HPDE6-E6E7 (cell line): ENCODE data around the gene PDE4D.
"Not testable (repeated sequence)": the region's sequence is repeated elsewhere in the genome, so short reads cannot be mapped to it uniquely, and the experiment has no call there.

Source experiments
- DNase-seq: peaks from one replicate; pipeline ENCODE4 v3.0.0; 2011; ENCODE audit warnings: missing footprints; ENCODE audit errors: extremely low spot score

The PDE4D gene

DNA sequence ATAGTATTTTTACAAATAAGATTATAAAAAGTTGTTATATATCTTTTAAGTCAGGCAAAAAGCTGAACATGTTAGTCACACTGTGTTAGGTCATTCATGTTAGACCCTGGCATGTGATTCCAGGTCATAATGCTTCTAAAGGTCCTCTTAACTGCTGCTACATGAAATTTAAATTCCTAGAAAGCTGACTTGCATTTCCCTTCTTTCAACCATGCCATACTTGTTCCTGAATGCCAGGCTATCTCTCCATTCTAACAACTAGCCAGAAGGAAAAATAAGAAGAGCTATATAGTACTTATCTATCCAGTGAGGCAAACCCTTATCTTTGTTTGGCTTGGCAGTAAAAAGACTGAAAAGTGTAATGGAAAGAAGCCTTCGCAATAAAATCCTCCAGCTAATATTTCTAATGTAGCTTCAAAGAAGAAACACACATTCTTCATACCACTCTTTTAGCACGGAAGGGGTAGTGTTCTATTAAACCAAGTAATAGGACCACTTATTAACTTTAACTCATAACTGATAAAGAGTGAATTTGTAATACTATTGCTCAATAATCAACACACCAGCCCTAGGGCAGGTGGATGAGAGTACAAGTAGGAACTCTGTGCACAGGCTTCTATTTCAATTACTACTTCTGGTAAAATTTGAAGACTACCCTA, 310.2 kb downstream of the PDE4D start:
- DNase-seq = no peak

DNA sequence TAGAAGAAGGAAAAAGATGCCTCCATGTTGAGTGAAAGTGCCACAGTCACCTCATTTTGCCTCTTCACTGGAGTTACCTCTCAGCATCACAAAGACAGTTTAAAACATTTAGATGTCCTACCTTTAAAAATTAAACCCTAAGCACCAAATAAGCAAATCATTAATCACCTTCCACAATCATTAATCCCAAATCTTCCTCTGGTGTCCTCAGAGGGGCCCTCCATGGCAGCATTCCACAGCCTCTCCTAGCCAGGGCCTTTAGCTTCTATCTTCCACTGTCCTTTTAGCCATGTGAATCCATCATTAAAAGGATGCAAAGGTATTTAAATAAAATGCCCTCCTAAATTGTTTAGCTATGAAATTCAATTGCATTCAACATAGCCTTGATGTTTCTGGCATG, 310.8 kb downstream of the PDE4D start:
- DNase-seq = no peak

DNA sequence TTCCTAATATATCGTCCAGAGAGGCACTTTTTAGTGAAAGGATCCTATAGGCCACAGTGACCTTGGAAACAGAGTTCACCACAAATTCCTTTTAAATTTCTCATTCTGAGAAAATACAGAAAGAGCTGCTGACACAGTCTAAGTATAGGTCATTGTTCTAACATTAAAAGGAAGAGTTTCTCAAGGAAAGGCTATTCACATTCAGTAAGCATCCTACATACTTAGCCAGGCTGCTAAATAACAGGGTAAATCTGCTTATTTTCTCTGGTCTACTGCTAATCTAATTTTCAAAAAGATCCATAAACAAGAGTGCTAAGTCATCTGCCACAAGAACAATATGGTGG, 313.7 kb downstream of the PDE4D start:
- no peak for DNase-seq

GRCh38 chr5:59579101-59579823, 314.3 kb downstream of the PDE4D start:
- no peak for DNase-seq

DNA sequence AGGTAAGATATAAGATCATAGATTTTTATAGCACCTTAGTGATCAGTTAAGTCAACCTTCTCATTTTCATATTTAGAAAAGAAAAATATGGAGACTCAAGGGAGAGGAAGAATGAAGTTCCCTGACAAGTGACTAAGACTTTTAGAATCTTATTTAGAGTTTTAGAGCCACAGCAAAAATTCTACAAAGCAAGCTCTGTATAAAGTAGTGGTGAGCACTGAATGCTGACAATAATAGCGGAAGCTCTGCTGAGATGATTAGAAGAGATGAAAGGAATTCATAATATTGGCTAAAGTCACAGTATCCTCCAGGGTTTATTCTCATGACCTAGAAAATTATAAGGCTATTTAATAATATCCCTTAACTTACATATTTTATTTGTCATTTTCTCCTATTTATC, 316.0 kb downstream of the PDE4D start:
- DNase-seq = no peak

- DNase-seq = no peak
Observed at GRCh38 chr5:59575648-59576445, 317.7 kb downstream of the PDE4D start.

DNA sequence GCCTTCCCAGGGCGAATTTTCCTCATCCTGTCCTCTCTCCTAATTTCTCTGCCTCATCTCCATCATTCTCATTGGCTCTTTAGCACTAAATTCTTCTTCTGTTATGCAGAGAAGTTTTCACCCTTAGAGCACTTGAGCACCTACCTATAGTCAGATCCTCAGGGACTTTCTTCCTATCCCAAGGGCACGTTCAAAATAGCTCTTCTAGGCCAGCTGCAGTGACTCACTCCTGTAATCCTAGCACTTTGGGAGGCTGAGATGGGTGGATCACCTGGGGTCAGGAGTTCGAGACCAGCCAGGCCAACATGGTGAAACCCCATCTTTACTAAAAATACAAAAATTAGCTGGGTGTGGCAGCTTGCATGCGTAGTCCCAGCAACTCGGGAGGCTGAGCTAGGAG, 320.0 kb downstream of the PDE4D start:
- DNase-seq = not testable (repeated sequence)

GRCh38 chr5:59571067-59571466, 322.5 kb downstream of the PDE4D start:
- DNase-seq = no peak

DNA sequence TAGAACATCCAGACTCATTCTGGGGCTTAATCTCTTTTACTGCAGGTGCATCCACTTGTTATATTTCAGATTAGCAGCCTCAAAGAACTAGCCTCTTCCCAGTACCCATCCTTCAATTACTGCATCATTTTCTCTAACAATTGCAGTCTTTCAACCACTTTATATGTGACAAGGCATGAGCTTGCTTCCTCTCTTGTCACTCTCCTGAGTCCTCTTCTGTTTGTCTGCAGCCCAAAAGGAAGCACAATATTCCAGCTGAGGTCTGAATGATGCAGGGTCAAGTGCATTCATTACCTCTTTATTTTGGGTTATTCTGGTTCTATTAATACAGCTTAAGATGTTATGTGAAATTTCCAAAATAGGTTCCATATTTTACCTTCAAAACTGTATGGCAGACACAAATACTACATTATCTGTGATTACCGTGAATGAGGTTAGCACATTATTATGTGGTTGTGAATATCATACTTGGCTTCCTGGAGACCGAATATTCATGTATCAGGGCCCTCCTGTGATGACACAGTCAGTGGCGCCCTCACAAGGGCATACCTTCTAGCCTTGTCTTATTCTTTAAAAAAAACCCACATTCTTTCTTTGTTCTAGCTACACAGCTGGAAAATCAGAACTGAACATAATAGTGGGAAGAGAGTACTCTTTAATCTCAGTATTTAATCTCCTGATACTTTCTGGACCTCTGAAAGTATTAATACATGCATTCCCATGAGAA, 323.8 kb downstream of the PDE4D start:
- DNase-seq = no peak

DNA sequence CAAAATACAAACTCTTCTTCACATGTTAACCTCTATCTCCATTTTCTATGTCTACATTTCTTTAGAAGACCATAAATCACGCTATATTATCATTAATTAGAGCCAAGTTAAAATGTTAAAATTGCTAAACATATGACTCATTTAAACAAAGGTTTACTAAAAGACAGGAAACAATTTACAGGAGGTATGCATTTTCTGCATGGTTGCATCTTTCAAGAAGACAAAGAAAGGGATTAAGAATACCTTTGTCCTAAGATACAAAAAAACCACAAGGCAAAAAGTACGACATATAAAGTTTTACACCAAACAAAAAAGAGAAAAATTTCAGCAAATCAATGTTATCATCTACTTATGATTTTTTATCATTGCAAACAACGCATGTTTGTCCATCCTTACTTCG, 324.4 kb downstream of the PDE4D start:
- DNase-seq = no peak

- DNase-seq = no peak
Observed at GRCh38 chr5:59568161-59568560, 325.4 kb downstream of the PDE4D start.

- DNase-seq = no peak
Observed at GRCh38 chr5:59565551-59565950, 328.0 kb downstream of the PDE4D start.

DNA sequence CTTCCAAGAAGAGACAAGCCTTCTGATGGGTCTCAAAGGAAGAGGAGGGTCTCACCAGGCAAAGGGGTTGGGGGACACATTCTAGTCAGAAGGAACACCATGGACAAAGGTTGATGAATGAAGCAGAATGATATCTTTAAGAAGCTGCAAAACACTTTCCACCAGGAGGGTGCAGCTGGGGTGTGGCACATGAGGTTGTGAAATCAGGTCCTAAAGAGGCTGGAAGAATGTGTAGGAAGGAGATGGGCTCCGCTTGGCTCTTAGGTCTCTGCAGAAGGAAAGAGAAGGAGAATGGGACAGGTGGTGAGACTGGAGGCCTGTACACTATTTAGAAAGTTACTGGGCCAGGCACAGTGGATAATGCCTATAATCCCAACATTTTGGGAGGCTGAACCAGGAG, 328.6 kb downstream of the PDE4D start:
- DNase-seq = no peak

DNA sequence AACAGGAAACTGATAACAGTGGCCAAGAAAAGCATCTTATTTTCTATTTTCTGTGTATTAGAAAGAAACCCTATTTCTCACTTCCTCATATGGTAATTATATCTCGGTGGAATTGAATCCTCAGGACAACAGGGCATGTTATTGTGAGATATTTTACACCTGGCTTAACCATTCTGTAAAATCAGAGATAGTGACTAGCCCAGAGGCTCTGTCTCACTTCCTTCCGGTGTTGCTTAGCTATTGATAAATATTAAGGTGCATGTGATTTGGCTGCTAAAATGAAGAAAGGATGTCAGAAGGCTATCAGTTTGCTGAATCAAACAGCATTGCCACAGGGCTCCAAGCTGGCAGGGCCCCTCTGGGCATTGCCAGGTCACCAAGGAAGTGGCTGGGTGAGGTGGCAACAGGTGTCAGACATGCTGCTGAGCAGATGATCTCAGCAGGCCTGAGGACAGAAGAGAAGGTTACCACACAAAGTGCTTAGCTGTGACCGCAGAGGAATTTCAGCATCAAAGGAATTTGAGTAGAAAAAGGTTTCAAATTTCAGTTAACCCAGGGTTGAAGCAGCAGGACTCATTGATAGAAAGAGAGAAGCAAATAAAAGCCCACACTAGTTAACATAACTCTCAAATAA, 330.7 kb downstream of the PDE4D start:
- DNase-seq = peak; percentile 13

DNA sequence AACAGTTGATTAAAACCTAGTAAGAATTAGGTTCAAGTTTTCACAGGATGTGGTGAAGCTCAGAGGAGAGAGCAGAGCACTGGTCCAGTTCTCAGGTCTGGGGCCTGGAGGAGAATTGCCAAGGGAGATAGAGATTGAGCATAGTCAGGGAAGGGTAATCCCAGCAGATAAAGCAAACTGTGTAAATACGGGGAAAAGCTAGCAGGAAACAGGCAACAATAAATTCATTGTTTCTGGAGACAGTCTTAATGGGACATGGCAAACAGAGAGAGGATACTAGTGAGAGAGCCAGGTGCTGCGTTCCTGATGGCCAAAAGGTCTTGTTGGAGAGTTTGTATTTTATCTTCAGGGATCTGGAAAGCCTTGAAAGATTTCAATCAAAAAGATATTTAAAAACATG, 333.0 kb downstream of the PDE4D start:
- no peak for DNase-seq

DNA sequence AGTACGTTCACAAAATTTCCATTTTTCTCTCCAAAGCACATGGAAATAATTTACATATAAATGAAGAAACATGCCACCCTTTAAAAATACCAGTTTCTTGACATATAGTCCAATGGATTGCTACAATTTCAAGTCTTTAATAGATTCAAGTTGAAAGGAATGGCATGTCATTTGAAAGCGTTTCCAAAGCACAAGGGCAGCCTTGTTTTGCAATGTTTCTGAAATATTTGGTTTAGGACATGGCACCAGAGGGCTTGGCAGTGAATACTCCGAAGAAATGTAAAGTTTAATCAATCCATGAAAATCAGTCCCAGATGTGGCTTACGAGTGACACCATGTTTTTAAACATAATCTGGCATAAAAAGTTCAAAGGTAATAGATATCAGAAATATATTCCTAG, 333.7 kb downstream of the PDE4D start:
- no peak for DNase-seq

- no peak for DNase-seq
Observed at GRCh38 chr5:59559323-59559722, 334.2 kb downstream of the PDE4D start.

DNA sequence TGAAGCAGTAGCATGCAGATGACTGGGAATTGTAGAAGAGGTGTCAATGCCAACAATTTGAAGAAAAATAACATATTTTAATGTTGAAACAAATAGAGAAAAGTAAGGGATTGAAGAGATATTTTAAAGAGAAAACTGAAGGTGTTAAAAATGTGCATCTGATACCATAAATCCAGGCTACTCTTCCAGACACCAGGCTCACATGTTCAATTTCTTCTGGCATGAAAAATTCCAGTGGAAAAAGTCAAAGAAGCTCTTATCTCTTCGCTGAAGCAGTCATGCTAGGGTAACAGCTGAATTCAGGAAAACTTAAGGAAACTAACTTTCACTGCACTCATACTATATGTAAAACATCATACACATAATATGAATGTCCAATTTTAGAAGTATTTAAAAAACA, 335.0 kb downstream of the PDE4D start:
- no peak for DNase-seq

DNA sequence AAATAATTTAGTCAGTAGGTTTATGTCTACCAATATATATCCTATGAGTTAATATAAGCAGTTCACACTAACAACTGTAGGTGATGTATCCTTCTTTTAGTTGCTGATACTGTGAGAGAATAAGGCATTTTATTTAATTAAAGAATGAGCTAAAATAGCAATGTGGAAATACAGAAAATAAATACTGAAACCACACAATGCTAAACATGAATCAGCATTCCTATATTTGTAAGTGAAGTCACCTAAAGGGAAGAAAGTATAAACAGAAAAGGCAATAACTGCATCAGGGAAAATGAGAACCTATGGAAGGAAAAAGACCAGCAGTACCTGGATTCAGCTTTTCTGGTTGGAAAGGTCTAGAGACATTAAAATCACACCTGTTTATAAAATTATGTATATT, 336.0 kb downstream of the PDE4D start:
- no peak for DNase-seq

- no peak for DNase-seq
Observed at GRCh38 chr5:59555596-59555995, 337.9 kb downstream of the PDE4D start.

GRCh38 chr5:59554501-59554900, 339.0 kb downstream of the PDE4D start:
- no peak for DNase-seq

DNA sequence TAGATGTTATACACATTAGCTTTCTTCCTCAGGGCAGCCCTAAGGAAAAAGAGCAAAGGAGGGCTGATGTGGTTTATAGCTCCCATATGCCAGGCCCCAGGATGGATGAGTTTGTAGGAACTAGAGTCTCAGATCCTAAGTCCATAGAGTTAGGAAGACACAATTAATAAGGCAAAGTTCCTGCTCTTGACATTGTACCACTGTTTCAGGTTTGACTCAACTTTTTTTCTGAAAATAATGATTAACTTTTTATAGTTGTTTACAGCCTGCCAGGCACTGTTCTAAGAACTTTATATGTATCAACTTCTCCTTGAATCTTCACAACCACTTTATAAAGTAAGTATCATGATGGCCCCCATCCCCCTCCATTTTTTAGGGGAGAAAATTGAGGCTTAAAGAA, 339.5 kb downstream of the PDE4D start:
- DNase-seq = no peak
